Tibial artery (tissue), 4 donors: ENCODE results near the gene MPDZ.

Experiments used
- DNase-seq, 2 donors: peaks; one replicate each; pipeline ENCODE4 v3.0.0-alpha.2; 2019
- H3K27ac ChIP-seq, 2 donors: fragments of 200-600 bp; sonication (generic) in 1 of 2; 1 replicate in 1 of 2; 2 replicates in 1 of 2; pipeline ENCODE4 v1.5.1; 2018 to 2019; ENCODE audit warnings: mild to moderate bottlenecking in 1 of 2
- H3K27me3 ChIP-seq, 2 donors: fragments of 200-600 bp; sonication (generic) in 1 of 2; one replicate each; pipeline versions ENCODE4 v1.5.1 to v1.6.0; 2016 to 2019
- H3K36me3 ChIP-seq, 3 donors: fragments of 200-600 bp; sonication (generic) in 2 of 3; one replicate each; pipeline ENCODE4 v1.5.1; 2016 to 2019; ENCODE audit warnings: mild to moderate bottlenecking in 2 of 3
- H3K4me1 ChIP-seq, 4 donors: fragments of 200-600 bp; sonication (generic) in 2 of 4; 1 replicate in 3 of 4; 2 replicates in 1 of 4; pipeline ENCODE4 v1.5.1; 2016 to 2019
- H3K4me3 ChIP-seq, 2 donors: fragments of 200-600 bp; sonication (generic) in 1 of 2; 1 replicate in 1 of 2; 2 replicates in 1 of 2; pipeline ENCODE4 v1.5.1; 2018 to 2019; ENCODE audit warnings: mild to moderate bottlenecking in 2 of 2
- H3K9me3 ChIP-seq, 3 donors: fragments of 200-600 bp; sonication (generic) in 1 of 3; one replicate each; pipeline ENCODE4 v1.5.1; 2016 to 2019
- CTCF ChIP-seq, 2 experiments: fragments of 200-600 bp in 1 of 2; fragments of 450-650 bp in 1 of 2; IDR thresholded peaks; one replicate each; pipeline ENCODE4 v1.5.1; 2017 to 2019; ENCODE audit warnings: antibody characterized with exemption in 2 of 2, mild to moderate bottlenecking in 1 of 2, moderate library complexity in 1 of 2
- intact Hi-C: fragments of 100-400 bp; cut with DNase I; formaldehyde crosslinking; loops from one replicate; pipeline ENCODE4 v1.15.0; 2023; ENCODE audit warnings: low total_unique reads

MPDZ gene

GRCh38 chr9:13209498-13209897, 70.0 kb downstream of the MPDZ start:
- H3K4me3 ChIP-seq: no peak overlapping the region
- DNase-seq: no peak
- intact Hi-C loops: no loop called here
- H3K27me3 ChIP-seq: no peaks in the 10 kb centered on the region
- H3K9me3 ChIP-seq: no peaks in the 10 kb centered on the region
- H3K4me1 ChIP-seq: no peaks in the 10 kb centered on the region
- H3K36me3 ChIP-seq: peaks cover 3 to 27% (median 12%) of the 10 kb centered on the region in 3 donors
- H3K27ac ChIP-seq: no peak overlapping the region
- no peak for TF ChIP-seq CTCF (IDR thresholded peaks at IDR 0.05)

DNA sequence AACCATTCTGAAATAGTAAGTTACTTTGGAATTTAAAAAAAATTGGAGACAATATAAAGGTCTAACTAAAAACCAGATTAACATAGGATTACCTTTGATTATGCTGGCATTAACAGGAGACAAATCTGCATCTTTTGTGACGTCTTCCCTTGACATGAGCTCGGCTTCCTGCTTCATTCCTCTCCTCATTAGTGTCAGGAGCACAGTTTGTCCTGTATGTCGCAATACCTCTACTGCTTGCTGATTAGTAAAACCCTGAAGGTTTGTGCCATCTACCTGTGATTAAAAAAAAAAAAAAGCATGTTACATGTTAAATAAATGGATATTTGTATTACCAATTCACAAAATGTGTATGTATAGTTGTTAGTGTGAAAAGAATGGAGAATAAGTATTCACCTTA, 73.7 kb downstream of the MPDZ start:
- Histone ChIP-seq H3K27me3 (no peaks in the 10 kb centered on the region), H3K4me3 (no peak overlapping the region), H3K27ac (no peak overlapping the region), H3K36me3 (peaks cover 30 to 47% (median 36%) of the 10 kb centered on the region in 3 donors), H3K4me1 (no peaks in the 10 kb centered on the region), H3K9me3 (no peaks in the 10 kb centered on the region)
- no peak for DNase-seq
- TF ChIP-seq CTCF (IDR thresholded peaks at IDR 0.05): no peak
- intact Hi-C loops: no loop called here

GRCh38 chr9:13190040-13190439, 89.5 kb downstream of the MPDZ start:
- H3K4me1 ChIP-seq: no peaks in the 10 kb centered on the region
- H3K9me3 ChIP-seq: no peaks in the 10 kb centered on the region
- no peak for DNase-seq
- peaks cover 51 to 70% (median 62%) of the 10 kb centered on the region in 3 donors for H3K36me3 ChIP-seq
- intact Hi-C loops: no loop called here
- H3K27me3 ChIP-seq: no peaks in the 10 kb centered on the region
- no peak overlapping the region for H3K4me3 ChIP-seq
- no peak overlapping the region for H3K27ac ChIP-seq
- TF ChIP-seq CTCF (IDR thresholded peaks at IDR 0.05): no peak

GRCh38 chr9:13189362-13189761, 90.1 kb downstream of the MPDZ start:
- H3K27ac ChIP-seq: no peak overlapping the region

DNA sequence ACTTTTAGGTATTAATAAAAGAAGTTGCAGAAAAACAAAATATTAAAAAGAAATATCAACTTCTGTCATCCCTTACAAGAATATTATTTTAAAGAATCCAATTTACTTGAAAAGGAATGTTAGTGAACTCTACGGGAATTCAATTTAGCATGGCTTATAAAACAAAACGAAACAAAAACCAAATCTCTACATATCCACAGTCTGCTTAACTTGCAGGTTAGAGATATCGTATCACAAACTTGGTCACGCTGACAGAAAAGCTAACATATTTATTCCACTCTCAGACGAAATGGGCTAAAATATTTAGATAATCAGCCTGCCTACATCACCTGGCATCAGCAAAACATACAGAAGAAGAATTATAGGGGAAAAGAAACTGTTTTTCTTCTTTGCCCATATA, 92.7 kb downstream of the MPDZ start:
- TF ChIP-seq CTCF (IDR thresholded peaks at IDR 0.05): no peak
- peaks cover 31 to 47% (median 40%) of the 10 kb centered on the region in 3 donors for H3K36me3 ChIP-seq
- no peak overlapping the region for H3K4me3 ChIP-seq
- intact Hi-C loops: no loop called here
- H3K9me3 ChIP-seq: no peaks in the 10 kb centered on the region
- peaks cover 0 to 15% (median 0%) of the 10 kb centered on the region in 4 donors for H3K4me1 ChIP-seq
- no peaks in the 10 kb centered on the region for H3K27me3 ChIP-seq
- DNase-seq: no peak
- H3K27ac ChIP-seq: no peak overlapping the region

More at GRCh38 chr9:13189362-13189761, 90.1 kb downstream of the MPDZ start:
- no peak for TF ChIP-seq CTCF (IDR thresholded peaks at IDR 0.05)
- Histone ChIP-seq H3K9me3 (no peaks in the 10 kb centered on the region), H3K27me3 (no peaks in the 10 kb centered on the region), H3K36me3 (peaks cover 47 to 63% (median 55%) of the 10 kb centered on the region in 3 donors), H3K4me3 (no peak overlapping the region), H3K4me1 (peaks cover 0 to 1% (median 0%) of the 10 kb centered on the region in 4 donors)
- intact Hi-C loops: no loop called here
- DNase-seq: no peak

- DNase-seq: no peak
- Histone ChIP-seq H3K27me3 (no peaks in the 10 kb centered on the region), H3K36me3 (peaks cover 36 to 48% (median 37%) of the 10 kb centered on the region in 3 donors), H3K9me3 (no peaks in the 10 kb centered on the region), H3K27ac (no peak overlapping the region), H3K4me3 (no peak overlapping the region), H3K4me1 (peaks cover 0 to 15% (median 0%) of the 10 kb centered on the region in 4 donors)
- TF ChIP-seq CTCF (IDR thresholded peaks at IDR 0.05): no peak
- intact Hi-C loops: no loop called here
These were observed 93.4 kb downstream of the MPDZ start for GRCh38 chr9:13186091-13186490.
